Hepatocyte (in vitro differentiated cells): Measurements from ENCODE around the gene ZFAND2A. TPM values are rescaled to one million over a fixed set of nuclear protein-coding genes. Genes with fewer than 3 reads are reported as not detected.

Experiments
- DNase-seq: peaks from one replicate; pipeline ENCODE4 v3.0.0-alpha.2; 2016; ENCODE audit warnings: low spot score
- H2AFZ ChIP-seq: fragments of 200-600 bp; sonication (generic); 2 replicates; pipeline ENCODE4 v1.6.0; 2016; ENCODE audit warnings: antibody characterized with exemption, mild to moderate bottlenecking
- H3K27ac ChIP-seq: fragments of 200-600 bp; sonication (generic); 2 replicates; pipeline ENCODE4 v1.5.1; 2016; ENCODE audit warnings: mild to moderate bottlenecking
- H3K27me3 ChIP-seq: fragments of 200-600 bp; sonication (generic); 2 replicates; pipeline ENCODE4 v1.6.1; 2016
- H3K36me3 ChIP-seq: fragments of 200-600 bp; sonication (generic); replicated peaks from 2 replicates; pipeline ENCODE4 v1.5.1; 2016; ENCODE audit warnings: low read depth; ENCODE audit not compliant: insufficient read depth
- H3K4me1 ChIP-seq: fragments of 200-600 bp; sonication (generic); 2 replicates; pipeline ENCODE4 v1.5.1; 2016; ENCODE audit warnings: mild to moderate bottlenecking, moderate library complexity; ENCODE audit not compliant: insufficient read depth
- H3K4me2 ChIP-seq: fragments of 200-600 bp; sonication (generic); 2 replicates; pipeline ENCODE4 v1.6.0; 2016
- H3K4me3 ChIP-seq: fragments of 200-600 bp; sonication (generic); 2 replicates; pipeline ENCODE4 v1.5.1; 2016; ENCODE audit warnings: mild to moderate bottlenecking
- H3K79me2 ChIP-seq: fragments of 200-600 bp; sonication (generic); 2 replicates; pipeline ENCODE4 v1.6.0; 2017; ENCODE audit warnings: mild to moderate bottlenecking
- H3K9me2 ChIP-seq: fragments of 200-600 bp; sonication (generic); replicated peaks from 2 replicates; pipeline ENCODE4 v1.6.0; 2017; ENCODE audit warnings: mild to moderate bottlenecking; ENCODE audit not compliant: insufficient read depth
- H3K9me3 ChIP-seq: fragments of 200-600 bp; sonication (generic); 2 replicates; pipeline ENCODE4 v1.5.1; 2016; ENCODE audit warnings: low read depth, mild to moderate bottlenecking
- H4K20me1 ChIP-seq: fragments of 200-600 bp; sonication (generic); 2 replicates; pipeline ENCODE4 v1.6.0; 2016; ENCODE audit warnings: mild to moderate bottlenecking; ENCODE audit not compliant: insufficient read depth, poor library complexity, severe bottlenecking
- EZH2 ChIP-seq: fragments of 200-600 bp; sonication (generic); IDR thresholded peaks from 2 replicates; pipeline ENCODE4 v1.6.1; 2016; ENCODE audit warnings: antibody characterized with exemption, mild to moderate bottlenecking, borderline replicate concordance
- EZH2phosphoT487 ChIP-seq: fragments of 200-600 bp; sonication (generic); IDR thresholded peaks from one replicate; pipeline ENCODE4 v1.6.1; 2018; ENCODE audit warnings: antibody characterized with exemption, mild to moderate bottlenecking, low read depth, moderate library complexity; ENCODE audit not compliant: unreplicated experiment, severe bottlenecking
- WGBS: methylation state at CpG from one replicate; pipeline ENCODE4 v1.1.6; 2016; ENCODE audit warnings: low lambda C conversion rate; ENCODE audit errors: missing lambda C conversion rate; 5-methylcytosine and 5-hydroxymethylcytosine counted together
- polyA plus RNA-seq: library from polyadenylated mRNA; unstranded; fragments of >200 nt; fragmentation: Nextera tagmentation; extraction: Ambion mirVana; gene quantifications from 2 replicates; pipeline ENCODE4 v1.2.1, GENCODE V29; 2016
- total RNA-seq: library from RNA; depleted of rRNA; stranded (reverse); fragments of >200 nt; gene quantifications from 2 replicates; pipeline ENCODE4 v1.2.3, GENCODE V29; 2014
- TF ChIP-seq, protein P1 (sequence below): fragments of 200-600 bp; sonication (generic); IDR thresholded peaks from 2 replicates; pipeline ENCODE4 v1.5.1; 2016; ENCODE audit warnings: antibody characterized with exemption, mild to moderate bottlenecking; ENCODE audit not compliant: poor library complexity

ZFAND2A gene
- total and polyA plus RNA-seq, 2 experiments from 2014 or later, result 35.4 to 54.3 TPM

DNA sequence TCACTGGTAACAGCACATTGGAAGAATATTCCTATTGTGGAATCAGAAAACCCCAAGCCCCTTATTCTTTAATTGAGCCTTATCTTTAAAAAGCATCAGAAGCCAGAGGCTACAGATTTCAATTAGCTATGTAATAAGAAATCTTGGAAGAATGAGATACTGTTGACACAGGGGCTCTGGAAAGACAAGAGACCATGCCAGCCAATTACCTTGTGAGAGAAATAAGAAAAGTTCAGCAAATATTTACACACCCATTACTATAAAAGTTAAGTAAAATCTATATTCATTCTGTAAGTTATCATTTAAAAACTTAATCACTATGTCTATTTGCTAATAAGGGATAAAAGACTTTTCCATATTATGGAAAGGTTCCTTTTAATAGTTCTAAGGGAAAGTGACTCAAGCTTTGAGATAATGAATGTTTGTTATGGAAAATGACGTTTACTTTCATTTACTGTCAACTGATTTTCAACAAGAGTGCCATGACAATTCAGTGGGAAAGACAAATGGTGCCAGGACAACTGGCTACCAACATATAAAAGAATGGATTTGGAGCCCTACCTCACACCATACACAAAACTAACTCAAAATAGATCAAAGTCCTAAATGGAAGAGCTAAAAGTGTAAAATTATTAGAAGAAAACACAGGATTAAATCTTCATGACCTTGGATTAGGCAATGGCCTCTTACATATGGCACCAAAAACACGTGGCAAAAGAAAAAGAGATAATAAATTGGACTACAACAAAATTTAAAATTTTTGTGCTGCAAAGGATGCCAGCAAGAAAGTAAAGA, 28.3 kb downstream of the ZFAND2A start:
- Histone ChIP-seq H3K9me3 (no peaks in the 10 kb centered on the region), H2AFZ (no peak overlapping the region), H3K27ac (no peak overlapping the region), H4K20me1 (peaks cover 2% of the 10 kb centered on the region), H3K79me2 (peaks cover 35% of the 10 kb centered on the region), H3K9me2 (no peaks in the 10 kb centered on the region), H3K4me3 (no peak overlapping the region), H3K36me3 (no peaks in the 10 kb centered on the region), H3K4me1 (peaks cover 2% of the 10 kb centered on the region), H3K4me2 (no peak overlapping the region), H3K27me3 (no peaks in the 10 kb centered on the region)
- WGBS, result 86% methylated on average over 2 of the region's 2 CpGs
- no peak for DNase-seq
- TF ChIP-seq EZH2phosphoT487 (no peak), EZH2 (no peak)
- TF ChIP-seq, protein P1, sequence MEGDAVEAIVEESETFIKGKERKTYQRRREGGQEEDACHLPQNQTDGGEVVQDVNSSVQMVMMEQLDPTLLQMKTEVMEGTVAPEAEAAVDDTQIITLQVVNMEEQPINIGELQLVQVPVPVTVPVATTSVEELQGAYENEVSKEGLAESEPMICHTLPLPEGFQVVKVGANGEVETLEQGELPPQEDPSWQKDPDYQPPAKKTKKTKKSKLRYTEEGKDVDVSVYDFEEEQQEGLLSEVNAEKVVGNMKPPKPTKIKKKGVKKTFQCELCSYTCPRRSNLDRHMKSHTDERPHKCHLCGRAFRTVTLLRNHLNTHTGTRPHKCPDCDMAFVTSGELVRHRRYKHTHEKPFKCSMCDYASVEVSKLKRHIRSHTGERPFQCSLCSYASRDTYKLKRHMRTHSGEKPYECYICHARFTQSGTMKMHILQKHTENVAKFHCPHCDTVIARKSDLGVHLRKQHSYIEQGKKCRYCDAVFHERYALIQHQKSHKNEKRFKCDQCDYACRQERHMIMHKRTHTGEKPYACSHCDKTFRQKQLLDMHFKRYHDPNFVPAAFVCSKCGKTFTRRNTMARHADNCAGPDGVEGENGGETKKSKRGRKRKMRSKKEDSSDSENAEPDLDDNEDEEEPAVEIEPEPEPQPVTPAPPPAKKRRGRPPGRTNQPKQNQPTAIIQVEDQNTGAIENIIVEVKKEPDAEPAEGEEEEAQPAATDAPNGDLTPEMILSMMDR, result no peak

DNA sequence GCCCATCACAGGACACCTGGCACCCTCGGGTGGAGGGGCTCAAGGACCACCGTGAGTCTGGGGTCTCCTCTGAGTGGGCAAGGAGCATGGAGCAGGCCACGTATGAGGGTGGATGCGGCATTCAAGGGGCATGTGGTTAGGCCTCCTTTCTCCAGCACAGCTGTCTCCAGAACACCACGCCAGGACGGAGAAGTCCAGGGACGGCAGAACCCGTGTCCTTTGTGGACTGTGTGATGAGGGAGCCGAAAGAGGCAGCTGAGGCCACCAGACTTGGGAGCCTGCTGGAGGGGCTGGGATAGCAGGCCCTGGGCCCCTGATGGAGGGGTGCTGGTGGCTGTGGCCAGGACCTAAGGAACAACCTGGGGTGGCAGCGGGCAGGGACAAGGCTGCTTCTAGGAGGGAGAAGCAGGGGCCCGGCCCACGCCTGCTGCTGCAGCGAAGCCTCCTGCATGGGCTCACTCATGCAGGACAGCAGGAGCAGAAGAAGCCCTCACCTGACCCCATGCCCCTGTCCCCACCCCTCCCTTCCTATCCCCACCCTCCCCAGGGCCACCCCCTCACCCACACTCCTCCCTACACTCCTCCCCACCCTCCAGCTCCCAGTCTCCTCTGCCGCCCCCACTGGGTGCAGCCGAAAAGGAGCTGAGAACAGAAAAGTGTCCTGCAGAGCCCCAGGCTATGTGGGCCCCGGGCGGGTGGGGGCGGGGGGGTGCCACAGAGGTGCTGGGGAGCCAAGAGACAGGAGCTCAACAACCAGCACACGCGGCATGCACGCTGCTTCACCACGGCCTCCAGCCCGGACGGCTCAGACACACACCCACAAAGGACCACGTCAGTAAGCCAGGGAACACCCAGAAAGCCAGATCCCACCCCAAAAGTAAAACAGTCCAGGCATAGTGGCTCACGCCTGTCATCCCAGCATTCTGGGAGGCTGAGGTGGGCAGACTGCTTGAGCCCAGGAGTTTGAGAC, 29.7 kb downstream of the ZFAND2A start:
- H3K9me2 ChIP-seq, result no peaks in the 10 kb centered on the region
- no peak for DNase-seq
- H3K9me3 ChIP-seq, result no peaks in the 10 kb centered on the region
- WGBS, result 98% methylated on average over 25 of the region's 26 CpGs
- TF ChIP-seq EZH2phosphoT487, result no peak
- TF ChIP-seq, protein P1, result no peak
- TF ChIP-seq EZH2, result no peak
- H3K79me2 ChIP-seq, result peaks cover 31% of the 10 kb centered on the region
- H3K4me1 ChIP-seq, result no peaks in the 10 kb centered on the region
- no peak overlapping the region for H3K4me2 ChIP-seq
- H4K20me1 ChIP-seq, result peaks cover 2% of the 10 kb centered on the region
- H3K4me3 ChIP-seq, result no peak overlapping the region
- H3K27ac ChIP-seq, result no peak overlapping the region
- H2AFZ ChIP-seq, result no peak overlapping the region
- no peaks in the 10 kb centered on the region for H3K27me3 ChIP-seq
- no peaks in the 10 kb centered on the region for H3K36me3 ChIP-seq

DNA sequence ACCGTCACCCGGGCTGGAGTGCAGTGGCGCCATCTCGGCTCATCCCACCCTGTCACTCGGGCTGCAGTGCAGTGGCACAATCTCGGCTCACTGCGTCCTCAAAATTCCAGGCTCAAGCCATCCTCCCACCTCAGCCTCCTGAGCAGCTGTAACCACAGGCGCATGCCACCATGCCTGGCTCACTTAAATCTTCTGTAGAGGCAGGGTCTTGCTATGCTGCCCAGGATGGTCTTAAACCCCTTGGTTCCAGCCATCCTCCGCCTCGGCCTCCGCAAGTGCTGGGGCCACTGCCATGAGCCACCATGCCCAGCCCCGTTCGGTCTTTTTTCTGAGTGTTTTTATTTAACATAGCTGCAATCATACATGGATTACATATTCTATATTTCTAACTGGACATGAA, 30.6 kb downstream of the ZFAND2A start:
- Histone ChIP-seq H3K27ac (no peak overlapping the region), H3K4me2 (no peak overlapping the region), H2AFZ (no peak overlapping the region), H3K9me2 (no peaks in the 10 kb centered on the region), H3K27me3 (no peaks in the 10 kb centered on the region), H4K20me1 (peaks cover 2% of the 10 kb centered on the region), H3K4me1 (no peaks in the 10 kb centered on the region), H3K9me3 (no peaks in the 10 kb centered on the region), H3K4me3 (no peak overlapping the region), H3K36me3 (no peaks in the 10 kb centered on the region), H3K79me2 (peaks cover 24% of the 10 kb centered on the region)
- WGBS, result 97% methylated on average over 10 of the region's 13 CpGs
- DNase-seq, result no peak
- TF ChIP-seq EZH2phosphoT487 (no peak), EZH2 (no peak)
- TF ChIP-seq, protein P1, result no peak
